Fibroblast of skin of scalp (primary cell): ENCODE results near the gene PLEK2.

ENCODE experiments used
- DNase-seq: peaks from one replicate; pipeline ENCODE4 v3.0.0-alpha.2; 2013

PLEK2 gene

GRCh38 chr14:67396381-67396970, 15.5 kb downstream of the PLEK2 start:
- DNase-seq: peak; percentile 58

GRCh38 chr14:67395876-67396189, 16.1 kb downstream of the PLEK2 start:
- DNase-seq: no peak

- DNase-seq: no peak
Measured at GRCh38 chr14:67395086-67395875, 16.7 kb downstream of the PLEK2 start.

- no peak for DNase-seq
Measured at GRCh38 chr14:67393689-67394088, 18.3 kb downstream of the PLEK2 start.

GRCh38 chr14:67392800-67393199, 19.2 kb downstream of the PLEK2 start:
- DNase-seq: no peak

- DNase-seq: no peak
Measured at GRCh38 chr14:67392123-67392522, 19.8 kb downstream of the PLEK2 start.

- no peak for DNase-seq
Measured at GRCh38 chr14:67391268-67391667, 20.7 kb downstream of the PLEK2 start.

- no peak for DNase-seq
Measured at GRCh38 chr14:67389811-67390534, 22.0 kb downstream of the PLEK2 start.

- DNase-seq: no peak
Measured at GRCh38 chr14:67389275-67389674, 22.7 kb downstream of the PLEK2 start.

GRCh38 chr14:67387195-67387594, 24.8 kb downstream of the PLEK2 start:
- DNase-seq: no peak

- no peak for DNase-seq
Measured at GRCh38 chr14:67385618-67386017, 26.3 kb downstream of the PLEK2 start.

- DNase-seq: no peak
Measured at GRCh38 chr14:67385120-67385519, 26.8 kb downstream of the PLEK2 start.

GRCh38 chr14:67377916-67378315, 34.0 kb downstream of the PLEK2 start:
- DNase-seq: no peak

GRCh38 chr14:67373347-67373746, 38.6 kb downstream of the PLEK2 start:
- DNase-seq: no peak

GRCh38 chr14:67372833-67373232, 39.1 kb downstream of the PLEK2 start:
- no peak for DNase-seq

GRCh38 chr14:67371247-67372148, 40.5 kb downstream of the PLEK2 start:
- no peak for DNase-seq

GRCh38 chr14:67370830-67371229, 41.1 kb downstream of the PLEK2 start:
- no peak for DNase-seq

GRCh38 chr14:67365476-67365875, 46.5 kb downstream of the PLEK2 start:
- DNase-seq: no peak

- DNase-seq: no peak
Measured at GRCh38 chr14:67360470-67361206, 51.3 kb downstream of the PLEK2 start.

- DNase-seq: peak; percentile 100
Measured at GRCh38 chr14:67359775-67360469, 52.0 kb downstream of the PLEK2 start, which contains the start of the genes ATP6V1D and EIF2S1. TSS of gene ATP6V1D (minus strand) at chr14:67359804. CDS start at chr14:67359698, 106 bp downstream. TSS of gene EIF2S1 (plus strand) at chr14:67360328. CDS start at chr14:67364768, 4,440 bp downstream.
